Measurements from ENCODE around the gene RAF1. TPM values are rescaled to one million over a fixed set of nuclear protein-coding genes. Genes with fewer than 3 reads are reported as not detected.

The RAF1 gene
- total RNA-seq, 1 experiment from 2014 or later: 59.0 TPM

DNA sequence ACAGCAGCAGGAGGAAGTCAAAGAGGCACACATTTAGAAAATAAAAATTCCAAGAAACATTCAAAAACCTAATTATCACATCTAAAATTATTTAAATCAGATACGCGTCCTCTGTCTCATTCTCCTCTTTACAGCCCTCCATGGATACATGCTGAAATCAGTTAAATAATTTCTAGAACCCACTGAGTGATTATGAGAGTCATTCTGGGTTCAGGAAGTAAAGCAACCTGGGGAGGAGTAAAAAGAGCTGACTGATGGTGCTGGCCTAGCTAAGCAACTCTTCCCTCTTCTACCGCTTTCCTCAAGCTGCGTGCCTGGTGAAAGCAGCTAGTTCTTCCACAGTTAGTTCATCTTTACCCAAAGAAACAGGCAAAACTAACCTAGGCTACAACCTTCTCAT, 48.7 kb downstream of the RAF1 start:
- in situ Hi-C loops (cut with HindIII; ENCODE audit: low pct_unique_long_range_greater_than_20kb, low sequenced_read_pairs): no loop called here
- no peak for DNase-seq (ENCODE audit: low read depth)

DNA sequence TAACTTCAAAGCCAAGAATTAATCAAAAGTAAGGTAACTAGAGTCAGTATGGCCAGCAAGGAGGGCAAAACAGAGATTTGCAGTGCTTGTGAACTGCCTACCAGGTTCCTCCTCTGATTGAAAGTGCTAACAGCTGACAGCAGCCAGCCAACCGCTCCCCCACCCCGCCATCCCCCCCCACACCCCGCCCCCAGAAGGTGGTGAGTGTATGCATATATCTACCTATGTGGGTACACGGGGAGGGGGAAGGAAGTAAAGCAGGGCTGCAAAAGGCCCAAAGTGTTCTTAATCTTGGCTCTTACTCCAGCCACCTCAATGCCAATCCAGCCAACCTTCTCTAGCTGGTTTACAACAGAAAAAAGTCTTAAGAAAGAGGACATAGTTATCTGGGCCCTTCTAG, 50.7 kb downstream of the RAF1 start:
- DNase-seq (ENCODE audit: low read depth): no peak
- in situ Hi-C loops (cut with HindIII; ENCODE audit: low pct_unique_long_range_greater_than_20kb, low sequenced_read_pairs): no loop called here

GRCh38 chr3:12612514-12613226, 51.2 kb downstream of the RAF1 start:
- DNase-seq (ENCODE audit: low read depth): no peak
- in situ Hi-C loops (cut with HindIII; ENCODE audit: low pct_unique_long_range_greater_than_20kb, low sequenced_read_pairs): no loop called here

GRCh38 chr3:12611117-12611516, 52.8 kb downstream of the RAF1 start:
- no peak for DNase-seq (ENCODE audit: low read depth)
- in situ Hi-C loops (cut with HindIII; ENCODE audit: low pct_unique_long_range_greater_than_20kb, low sequenced_read_pairs): no loop called here

GRCh38 chr3:12608376-12608775, 55.5 kb downstream of the RAF1 start:
- no peak for DNase-seq (ENCODE audit: low read depth)
- in situ Hi-C loops (cut with HindIII; ENCODE audit: low pct_unique_long_range_greater_than_20kb, low sequenced_read_pairs): no loop called here

- no peak for DNase-seq (ENCODE audit: low read depth)
- in situ Hi-C loops (cut with HindIII; ENCODE audit: low pct_unique_long_range_greater_than_20kb, low sequenced_read_pairs): no loop called here
Observed at GRCh38 chr3:12603969-12604368, 59.9 kb downstream of the RAF1 start.

DNA sequence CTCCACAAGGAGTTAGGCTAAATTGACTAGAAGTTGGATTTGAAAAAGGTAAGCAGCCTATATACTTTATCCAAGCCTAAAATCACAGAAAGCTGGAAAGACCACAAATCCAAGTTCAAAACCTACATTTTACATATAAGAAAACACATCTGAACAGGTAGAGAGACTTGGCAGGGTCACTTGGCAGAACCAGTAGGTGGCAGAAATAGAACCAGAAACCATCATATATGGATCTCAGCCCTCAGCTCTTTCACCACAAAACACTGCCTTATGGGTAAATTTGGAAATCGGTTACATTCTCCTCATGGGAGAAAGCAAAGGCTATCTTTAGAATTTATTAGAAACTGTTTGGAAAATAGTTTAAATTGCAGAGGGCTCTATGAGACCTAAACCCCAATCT, 62.8 kb downstream of the RAF1 start:
- DNase-seq (ENCODE audit: low read depth): no peak
- in situ Hi-C loops (cut with HindIII; ENCODE audit: low pct_unique_long_range_greater_than_20kb, low sequenced_read_pairs): no loop called here

DNA sequence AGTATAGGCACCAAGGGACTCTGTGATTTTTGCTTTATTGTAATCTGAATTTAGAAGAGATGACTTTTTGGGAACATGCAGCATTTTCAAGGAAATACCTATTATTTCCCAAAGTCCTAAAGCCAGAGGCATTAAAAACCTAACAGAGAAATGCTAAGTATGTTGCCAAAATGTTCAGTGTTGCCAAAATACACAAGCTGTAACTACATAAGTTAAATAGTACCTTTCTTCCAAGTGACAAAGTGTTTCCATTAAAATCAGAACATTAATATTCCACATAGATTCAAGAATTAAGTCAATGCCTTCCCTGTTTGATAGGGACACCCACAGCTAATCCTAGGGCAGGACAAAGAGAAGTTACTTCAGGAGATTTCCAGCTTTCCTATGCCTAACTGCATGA, 65.0 kb downstream of the RAF1 start:
- in situ Hi-C loops (cut with HindIII; ENCODE audit: low pct_unique_long_range_greater_than_20kb, low sequenced_read_pairs): no loop called here
- no peak for DNase-seq (ENCODE audit: low read depth)

DNA sequence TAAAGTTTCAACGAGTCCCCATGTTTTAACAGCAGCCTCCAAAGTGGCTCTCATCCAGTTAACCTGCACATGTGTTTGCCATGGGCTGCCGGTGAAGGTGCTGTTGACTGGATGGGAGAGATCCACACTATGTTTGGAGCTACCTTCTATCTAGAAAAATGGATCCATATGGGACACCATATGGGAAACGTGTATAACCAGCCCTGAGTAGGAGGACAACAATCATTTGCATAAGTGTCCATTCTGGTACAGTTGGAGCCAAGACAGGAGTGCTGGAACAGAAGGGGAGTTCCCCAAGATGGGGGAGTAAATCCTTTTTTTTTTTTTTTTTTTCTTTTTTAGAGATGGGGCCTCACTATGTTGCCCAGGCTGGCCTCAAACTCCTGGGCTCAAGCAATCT, 70.4 kb downstream of the RAF1 start:
- in situ Hi-C loops (cut with HindIII; ENCODE audit: low pct_unique_long_range_greater_than_20kb, low sequenced_read_pairs): no loop called here
- DNase-seq (ENCODE audit: low read depth): no peak

GRCh38 chr3:12591997-12592715, 71.8 kb downstream of the RAF1 start:
- DNase-seq (ENCODE audit: low read depth): no peak
- in situ Hi-C loops (cut with HindIII; ENCODE audit: low pct_unique_long_range_greater_than_20kb, low sequenced_read_pairs): no loop called here

DNA sequence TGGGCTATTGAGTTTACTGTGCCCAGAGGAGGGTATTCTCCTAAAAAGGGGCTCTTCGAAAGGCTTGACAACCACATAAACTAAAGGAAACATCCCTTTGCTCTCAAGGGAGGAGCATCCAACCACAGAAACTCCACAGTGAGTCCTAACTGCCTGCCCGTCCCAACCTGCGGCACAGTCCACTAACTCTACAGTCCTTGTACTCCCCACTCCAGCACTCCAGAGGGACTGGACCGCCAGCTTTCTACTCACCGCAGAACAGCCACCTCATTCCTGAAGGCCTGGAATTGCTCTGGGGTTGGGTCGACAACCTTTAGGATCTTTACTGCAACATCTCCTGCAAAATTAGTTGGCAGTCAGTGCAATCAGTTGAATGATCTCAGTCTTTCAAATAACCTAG, 72.5 kb downstream of the RAF1 start:
- in situ Hi-C loops (cut with HindIII; ENCODE audit: low pct_unique_long_range_greater_than_20kb, low sequenced_read_pairs): no loop called here
- DNase-seq (ENCODE audit: low read depth): no peak

DNA sequence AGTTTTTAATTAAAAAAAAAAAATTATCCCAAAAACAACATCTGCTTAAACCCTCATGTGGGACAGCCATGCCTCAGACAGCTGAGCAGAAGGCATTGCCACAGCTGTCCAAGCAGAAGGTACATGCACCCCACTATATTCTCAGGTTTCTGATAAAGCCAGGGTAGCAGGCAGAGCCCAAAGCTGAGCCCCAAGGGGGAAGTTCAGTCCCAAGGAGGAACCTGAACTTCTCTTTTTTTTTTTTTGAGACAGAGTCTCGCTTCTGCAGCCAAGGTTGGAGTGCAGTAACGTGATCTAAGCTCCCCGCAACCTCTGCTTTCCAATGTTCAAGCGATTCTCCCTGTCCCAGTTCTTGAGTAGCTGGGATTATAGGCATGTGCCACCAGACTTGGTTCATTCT, 73.8 kb downstream of the RAF1 start:
- in situ Hi-C loops (cut with HindIII; ENCODE audit: low pct_unique_long_range_greater_than_20kb, low sequenced_read_pairs): no loop called here

GRCh38 chr3:12588039-12589009, 75.6 kb downstream of the RAF1 start:
- no peak for DNase-seq (ENCODE audit: low read depth)
- in situ Hi-C loops (cut with HindIII; ENCODE audit: low pct_unique_long_range_greater_than_20kb, low sequenced_read_pairs): no loop called here

More for the DNA sequence above, 73.8 kb downstream of the RAF1 start:
- DNase-seq (ENCODE audit: low read depth): no peak

DNA sequence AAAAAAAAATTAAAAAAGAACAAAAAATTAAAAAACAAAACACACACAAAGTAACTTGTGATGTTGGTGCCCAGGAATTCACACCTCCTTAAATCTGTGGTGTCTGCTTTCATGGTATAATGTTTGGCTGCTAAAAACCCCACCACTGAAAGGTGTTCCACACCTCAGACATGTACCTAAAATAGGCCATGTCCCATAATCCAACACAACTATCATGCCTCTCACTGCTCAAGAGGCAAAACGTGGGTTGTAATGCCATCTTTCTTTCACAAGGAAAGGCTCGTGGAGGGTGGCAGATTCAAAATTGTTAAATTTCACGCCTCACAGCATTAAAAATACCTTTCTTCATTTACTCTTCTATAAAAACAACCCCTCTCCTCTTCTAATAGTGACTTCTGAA, 77.5 kb downstream of the RAF1 start:
- in situ Hi-C loops (cut with HindIII; ENCODE audit: low pct_unique_long_range_greater_than_20kb, low sequenced_read_pairs): no loop called here

GRCh38 chr3:12585970-12586369, 77.9 kb downstream of the RAF1 start:
- in situ Hi-C loops (cut with HindIII; ENCODE audit: low pct_unique_long_range_greater_than_20kb, low sequenced_read_pairs): no loop called here
- DNase-seq (ENCODE audit: low read depth): no peak

More for the DNA sequence above, 77.5 kb downstream of the RAF1 start:
- no peak for DNase-seq (ENCODE audit: low read depth)

DNA sequence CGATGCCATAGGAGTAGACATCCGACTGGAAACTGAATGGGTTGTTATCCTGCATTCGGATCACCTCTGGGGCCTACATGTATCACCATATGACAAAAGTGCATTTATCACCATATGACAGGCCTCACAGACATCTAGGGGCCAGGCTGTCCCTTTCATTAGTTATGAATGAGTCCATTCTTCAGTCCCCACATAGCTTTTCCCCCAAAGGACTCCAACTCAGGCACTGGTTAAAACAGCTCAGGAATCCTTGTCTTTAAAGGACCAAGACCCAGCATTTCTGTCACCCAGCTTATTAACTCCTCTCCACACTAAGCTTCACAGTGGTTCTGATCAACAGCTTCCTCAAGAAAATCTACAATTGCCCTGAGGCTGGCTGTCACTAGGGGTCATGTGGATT, 78.7 kb downstream of the RAF1 start:
- in situ Hi-C loops (cut with HindIII; ENCODE audit: low pct_unique_long_range_greater_than_20kb, low sequenced_read_pairs): no loop called here
- DNase-seq (ENCODE audit: low read depth): no peak

- no peak for DNase-seq (ENCODE audit: low read depth)
- in situ Hi-C loops (cut with HindIII; ENCODE audit: low pct_unique_long_range_greater_than_20kb, low sequenced_read_pairs): no loop called here
Observed at GRCh38 chr3:12584083-12584482, 79.8 kb downstream of the RAF1 start.

- no peak for DNase-seq (ENCODE audit: low read depth)
- in situ Hi-C loops (cut with HindIII; ENCODE audit: low pct_unique_long_range_greater_than_20kb, low sequenced_read_pairs): no loop called here
Observed at GRCh38 chr3:12583280-12583679, 80.6 kb downstream of the RAF1 start.

DNA sequence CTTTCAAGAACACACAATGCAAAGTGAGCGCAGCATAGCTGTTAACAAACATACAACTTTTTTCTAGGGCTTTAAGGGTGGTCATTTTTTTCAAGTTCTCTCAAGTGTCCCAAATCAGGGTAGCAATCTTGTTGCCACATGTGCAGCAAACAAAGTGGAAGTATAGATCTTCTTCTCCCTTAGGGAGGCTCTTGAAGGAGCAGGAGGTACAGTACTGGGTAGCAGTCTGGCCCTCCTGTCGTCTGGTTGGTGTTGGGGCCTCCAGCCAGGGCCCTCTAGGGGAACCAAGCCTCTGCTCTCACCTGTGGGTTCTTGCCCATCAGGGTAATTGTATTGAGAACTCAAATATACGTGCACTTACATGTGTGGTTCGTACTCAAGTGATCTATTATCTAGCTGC, 81.2 kb downstream of the RAF1 start:
- in situ Hi-C loops (cut with HindIII; ENCODE audit: low pct_unique_long_range_greater_than_20kb, low sequenced_read_pairs): no loop called here
- DNase-seq (ENCODE audit: low read depth): no peak
